ENCODE measurements around the gene CENPP. TPM values are rescaled to one million over a fixed set of nuclear protein-coding genes. Genes with fewer than 3 reads are reported as not detected.

Gene CENPP
- total RNA-seq (2014; rRNA removed), result 2.7 and 8.3 TPM in 2 replicates
- Bru-seq, nascent RNA, result percentile 47 among the genes with signal in this experiment
- BruChase-seq, experiment 1, labeled RNA remaining after a 6-hour chase, result percentile 52 among the genes with signal in this experiment
- BruChase-seq, experiment 2, labeled RNA remaining after a 2-hour chase, result percentile 44 among the genes with signal in this experiment
- long read RNA-seq, partial matches to known transcripts, result 0 of 1 reads
- long read RNA-seq, other reads (novel, unspliced or antisense), result 1 of 1 reads

DNA sequence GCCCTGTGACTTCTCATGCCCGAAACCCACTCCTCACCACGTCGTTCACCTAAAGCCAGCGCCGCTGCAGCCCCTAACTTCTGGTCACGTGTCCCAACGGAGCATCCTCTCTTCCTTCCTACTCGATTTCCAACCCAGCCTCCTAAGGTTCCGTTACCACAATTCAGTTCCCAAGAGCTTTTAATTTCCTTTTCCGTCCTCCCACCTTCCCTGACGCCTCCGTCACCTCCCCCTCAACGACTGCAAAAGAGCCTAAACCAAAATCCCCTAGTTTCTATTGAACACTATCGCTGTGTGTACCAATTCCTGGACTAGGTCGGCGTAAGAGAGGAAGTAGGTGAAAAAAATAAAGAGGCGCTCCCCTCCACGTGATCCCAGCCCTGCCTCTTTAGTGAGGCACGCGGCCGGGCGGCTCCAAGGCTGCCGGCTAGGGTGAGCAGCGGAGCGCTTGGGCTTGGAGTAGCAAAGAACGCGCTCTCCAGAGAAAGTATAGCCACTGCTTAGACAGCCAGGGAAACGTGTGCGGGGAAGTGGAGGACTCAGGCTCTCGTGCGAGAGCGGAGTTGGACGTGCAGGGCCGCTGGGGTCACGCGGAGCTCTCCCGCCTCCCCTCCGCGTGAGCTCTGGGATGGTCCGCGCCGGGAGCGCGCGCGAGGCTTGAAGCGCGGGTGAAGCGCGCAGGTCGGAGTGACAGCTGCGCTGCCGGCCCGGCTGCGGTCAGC, at the start of gene CENPP, which contains the start of gene NOL8:
TSS of gene CENPP (plus strand) at position 685 of the 722 bp plus-strand sequence.
TSS of gene NOL8 (minus strand) at position 82 of the 722 bp plus-strand sequence. CDS start 1,189 bp downstream, outside the sequence.
- TF ChIP-seq, protein P1, sequence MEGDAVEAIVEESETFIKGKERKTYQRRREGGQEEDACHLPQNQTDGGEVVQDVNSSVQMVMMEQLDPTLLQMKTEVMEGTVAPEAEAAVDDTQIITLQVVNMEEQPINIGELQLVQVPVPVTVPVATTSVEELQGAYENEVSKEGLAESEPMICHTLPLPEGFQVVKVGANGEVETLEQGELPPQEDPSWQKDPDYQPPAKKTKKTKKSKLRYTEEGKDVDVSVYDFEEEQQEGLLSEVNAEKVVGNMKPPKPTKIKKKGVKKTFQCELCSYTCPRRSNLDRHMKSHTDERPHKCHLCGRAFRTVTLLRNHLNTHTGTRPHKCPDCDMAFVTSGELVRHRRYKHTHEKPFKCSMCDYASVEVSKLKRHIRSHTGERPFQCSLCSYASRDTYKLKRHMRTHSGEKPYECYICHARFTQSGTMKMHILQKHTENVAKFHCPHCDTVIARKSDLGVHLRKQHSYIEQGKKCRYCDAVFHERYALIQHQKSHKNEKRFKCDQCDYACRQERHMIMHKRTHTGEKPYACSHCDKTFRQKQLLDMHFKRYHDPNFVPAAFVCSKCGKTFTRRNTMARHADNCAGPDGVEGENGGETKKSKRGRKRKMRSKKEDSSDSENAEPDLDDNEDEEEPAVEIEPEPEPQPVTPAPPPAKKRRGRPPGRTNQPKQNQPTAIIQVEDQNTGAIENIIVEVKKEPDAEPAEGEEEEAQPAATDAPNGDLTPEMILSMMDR (conservative IDR thresholded peaks at IDR 0.05; ENCODE audit: low read depth, low read length), result no peak
- TF ChIP-seq EZH2 (IDR thresholded peaks at IDR 0.05; ENCODE audit: low read length, unreplicated experiment), result no peak
- no peak for TF ChIP-seq EZH2phosphoT487 (IDR thresholded peaks at IDR 0.05; ENCODE audit: borderline replicate concordance, low read length)
- Histone ChIP-seq H3K9me3 (ENCODE audit: low read length) (no peaks in the 10 kb centered on the region), H3K27me3 (ENCODE audit: low read length) (no peaks in the 10 kb centered on the region), H3K79me2 (ENCODE audit: low read length) (peaks cover 49% of the 10 kb centered on the region), H2AFZ (ENCODE audit: low read length) (peak within 1 kb of the TSS; percentile 84), H3K9ac (ENCODE audit: low read length) (peak within 1 kb of the TSS; percentile 97), H3K4me3 (ENCODE audit: low read length) (peak within 1 kb of the TSS; percentile 79), H3K27ac (ENCODE audit: low read length) (peak within 1 kb of the TSS; percentile 91), H3K4me2 (ENCODE audit: low read length) (peak within 1 kb of the TSS; percentile 91), H4K20me1 (ENCODE audit: low read length) (no peaks in the 10 kb centered on the region), H3K36me3 (ENCODE audit: low read depth, low read length) (no peaks in the 10 kb centered on the region; the same call in 1 of the 2 replicates), H3K4me1 (ENCODE audit: insufficient read depth, low read length) (peaks cover 10% of the 10 kb centered on the region; the same call in 1 of the 2 replicates), H3K9me2 (replicated peaks; ENCODE audit: low read length) (no peaks in the 10 kb centered on the region), H3F3A (ENCODE audit: low read length, unreplicated experiment) (no peaks in the 10 kb centered on the region)
- intact Hi-C loops (cut with micrococcal nuclease), result loop anchor here (5.0 kb wide), 1 partner anchor 112 kb away; no protein-coding TSS in a partner anchor
- ChIA-PET CTCF (no interaction called here), POLR2A (ENCODE audit: unreplicated experiment) (interaction anchor here (1.5 kb wide), 1 partner anchor 345 kb away, joined by 3 read pairs; the partner anchor contains the start of gene IPPK)
- peak; percentile 90 for ATAC-seq
- DNase-seq, result peak; percentile 76
- BruUV-seq (replicated peaks), result no TSS peak

DNA sequence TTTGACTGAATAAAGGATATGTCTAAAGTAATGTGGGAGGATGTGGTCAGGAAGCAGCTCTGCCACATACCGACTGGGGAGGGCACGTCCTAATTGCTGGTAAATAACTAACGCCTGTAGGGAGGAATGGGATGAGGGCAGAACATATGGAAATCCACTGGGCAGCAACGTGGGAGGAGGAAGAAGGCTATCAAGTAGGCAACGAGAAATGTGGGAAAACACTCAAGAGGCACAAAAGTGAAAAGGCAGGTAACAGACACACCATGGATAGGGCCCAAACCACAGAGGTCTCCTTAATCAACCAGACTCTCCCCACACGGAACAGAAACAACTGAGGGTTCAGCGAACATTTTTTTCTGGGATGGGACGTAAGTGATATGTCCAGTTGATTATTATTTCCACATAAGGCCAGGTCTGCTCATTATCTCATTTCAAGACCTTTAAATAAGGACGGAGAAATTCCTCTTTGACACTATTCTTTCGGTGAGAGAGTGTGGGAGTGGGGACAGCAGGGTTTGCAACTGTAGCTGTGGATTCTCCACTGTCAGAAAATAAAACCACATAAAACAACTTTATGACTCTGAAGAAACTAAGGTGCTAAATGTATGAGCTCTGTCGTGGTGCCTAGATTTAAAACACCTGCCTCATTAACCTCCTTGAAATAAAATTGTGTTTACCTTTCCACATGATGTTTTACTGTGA, 49.3 kb upstream of the CENPP start:
- H3K4me1 ChIP-seq (ENCODE audit: insufficient read depth, low read length), result no peaks in the 10 kb centered on the region
- BruUV-seq (replicated peaks), result no TSS peak
- H3K27ac ChIP-seq (ENCODE audit: low read length), result no peak overlapping the region
- ChIA-PET CTCF (no interaction called here), POLR2A (ENCODE audit: unreplicated experiment) (no interaction called here)
- H3K79me2 ChIP-seq (ENCODE audit: low read length), result no peaks in the 10 kb centered on the region
- no peak for TF ChIP-seq EZH2 (IDR thresholded peaks at IDR 0.05; ENCODE audit: low read length, unreplicated experiment)
- no peak for TF ChIP-seq EZH2phosphoT487 (IDR thresholded peaks at IDR 0.05; ENCODE audit: borderline replicate concordance, low read length)
- TF ChIP-seq, protein P1 (conservative IDR thresholded peaks at IDR 0.05; ENCODE audit: low read depth, low read length), result no peak
- no peaks in the 10 kb centered on the region for H3F3A ChIP-seq (ENCODE audit: low read length, unreplicated experiment)
- no peak overlapping the region for H3K4me3 ChIP-seq (ENCODE audit: low read length)
- no peak overlapping the region for H2AFZ ChIP-seq (ENCODE audit: low read length)
- DNase-seq, result no peak
- H4K20me1 ChIP-seq (ENCODE audit: low read length), result no peaks in the 10 kb centered on the region
- intact Hi-C loops (cut with micrococcal nuclease), result no loop called here
- no peaks in the 10 kb centered on the region for H3K27me3 ChIP-seq (ENCODE audit: low read length)
- H3K4me2 ChIP-seq (ENCODE audit: low read length), result no peak overlapping the region
- peaks cover 71% of the 10 kb centered on the region for H3K36me3 ChIP-seq (ENCODE audit: low read depth, low read length)
- ATAC-seq, result no peak
- H3K9me3 ChIP-seq (ENCODE audit: low read length), result no peaks in the 10 kb centered on the region
- H3K9me2 ChIP-seq (replicated peaks; ENCODE audit: low read length), result no peaks in the 10 kb centered on the region
- no peak overlapping the region for H3K9ac ChIP-seq (ENCODE audit: low read length)

Data from PC-3 (cell line).